ENCODE measurements around the gene ZNF202. TPM values are rescaled to one million over a fixed set of nuclear protein-coding genes. Genes with fewer than 3 reads are reported as not detected.

The ZNF202 gene
- 10 to 100 TPM; 10.6 to 11.9 (median 11.1) TPM for total RNA-seq
- long read RNA-seq, donor 1, partial matches to known transcripts: 1 of 17 reads
- long read RNA-seq, donor 1, other reads (novel, unspliced or antisense): 14 of 17 reads
- long read RNA-seq, donor 2, partial matches to known transcripts: 0 of 2 reads
- long read RNA-seq, donor 2, other reads (novel, unspliced or antisense): 2 of 2 reads

- DNase-seq (peak; percentile 93 to 95 (median 94)), ATAC-seq (peak; percentile 99)
- intact Hi-C loops (cut with DNase I, micrococcal nuclease): no loop called here
- Histone ChIP-seq H3K4me1 (ENCODE audit: low read depth) (peaks cover 11% of the 10 kb centered on the region), H3K9me3 (no peaks in the 10 kb centered on the region), H3K4me3 (peak within 1 kb of the TSS; percentile 66), H3K36me3 (ENCODE audit: low read depth) (no peaks in the 10 kb centered on the region)
- TF ChIP-seq, protein P1, sequence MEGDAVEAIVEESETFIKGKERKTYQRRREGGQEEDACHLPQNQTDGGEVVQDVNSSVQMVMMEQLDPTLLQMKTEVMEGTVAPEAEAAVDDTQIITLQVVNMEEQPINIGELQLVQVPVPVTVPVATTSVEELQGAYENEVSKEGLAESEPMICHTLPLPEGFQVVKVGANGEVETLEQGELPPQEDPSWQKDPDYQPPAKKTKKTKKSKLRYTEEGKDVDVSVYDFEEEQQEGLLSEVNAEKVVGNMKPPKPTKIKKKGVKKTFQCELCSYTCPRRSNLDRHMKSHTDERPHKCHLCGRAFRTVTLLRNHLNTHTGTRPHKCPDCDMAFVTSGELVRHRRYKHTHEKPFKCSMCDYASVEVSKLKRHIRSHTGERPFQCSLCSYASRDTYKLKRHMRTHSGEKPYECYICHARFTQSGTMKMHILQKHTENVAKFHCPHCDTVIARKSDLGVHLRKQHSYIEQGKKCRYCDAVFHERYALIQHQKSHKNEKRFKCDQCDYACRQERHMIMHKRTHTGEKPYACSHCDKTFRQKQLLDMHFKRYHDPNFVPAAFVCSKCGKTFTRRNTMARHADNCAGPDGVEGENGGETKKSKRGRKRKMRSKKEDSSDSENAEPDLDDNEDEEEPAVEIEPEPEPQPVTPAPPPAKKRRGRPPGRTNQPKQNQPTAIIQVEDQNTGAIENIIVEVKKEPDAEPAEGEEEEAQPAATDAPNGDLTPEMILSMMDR (IDR thresholded peaks at IDR 0.05): no peak
Observed at GRCh38 chr11:123741159-123742030, at the start of gene ZNF202. Gene ZNF202 (minus strand): TSS chr11:123741660. CDS start chr11:123730888, 10,772 bp downstream.

- TF ChIP-seq, protein P1 (IDR thresholded peaks at IDR 0.05): no peak
- no peaks in the 10 kb centered on the region for H3K4me1 ChIP-seq (ENCODE audit: low read depth)
- intact Hi-C loops (cut with DNase I, micrococcal nuclease): no loop called here
- peak in 1 of 3 donors; percentile 19 for DNase-seq
- no peak overlapping the region for H3K4me3 ChIP-seq
- H3K36me3 ChIP-seq (ENCODE audit: low read depth): no peaks in the 10 kb centered on the region
- ATAC-seq: peak; percentile 89
- H3K9me3 ChIP-seq: no peaks in the 10 kb centered on the region
Observed at GRCh38 chr11:123783536-123783935, 42.1 kb upstream of the ZNF202 start.

- TF ChIP-seq, protein P1 (IDR thresholded peaks at IDR 0.05): no peak
- no peaks in the 10 kb centered on the region for H3K4me1 ChIP-seq (ENCODE audit: low read depth)
- ATAC-seq (no peak), DNase-seq (no peak)
- no peak overlapping the region for H3K4me3 ChIP-seq
- intact Hi-C loops (cut with DNase I, micrococcal nuclease): no loop called here
- H3K9me3 ChIP-seq: no peaks in the 10 kb centered on the region
- no peaks in the 10 kb centered on the region for H3K36me3 ChIP-seq (ENCODE audit: low read depth)
Observed at GRCh38 chr11:123778511-123778910, 37.1 kb upstream of the ZNF202 start.

DNA sequence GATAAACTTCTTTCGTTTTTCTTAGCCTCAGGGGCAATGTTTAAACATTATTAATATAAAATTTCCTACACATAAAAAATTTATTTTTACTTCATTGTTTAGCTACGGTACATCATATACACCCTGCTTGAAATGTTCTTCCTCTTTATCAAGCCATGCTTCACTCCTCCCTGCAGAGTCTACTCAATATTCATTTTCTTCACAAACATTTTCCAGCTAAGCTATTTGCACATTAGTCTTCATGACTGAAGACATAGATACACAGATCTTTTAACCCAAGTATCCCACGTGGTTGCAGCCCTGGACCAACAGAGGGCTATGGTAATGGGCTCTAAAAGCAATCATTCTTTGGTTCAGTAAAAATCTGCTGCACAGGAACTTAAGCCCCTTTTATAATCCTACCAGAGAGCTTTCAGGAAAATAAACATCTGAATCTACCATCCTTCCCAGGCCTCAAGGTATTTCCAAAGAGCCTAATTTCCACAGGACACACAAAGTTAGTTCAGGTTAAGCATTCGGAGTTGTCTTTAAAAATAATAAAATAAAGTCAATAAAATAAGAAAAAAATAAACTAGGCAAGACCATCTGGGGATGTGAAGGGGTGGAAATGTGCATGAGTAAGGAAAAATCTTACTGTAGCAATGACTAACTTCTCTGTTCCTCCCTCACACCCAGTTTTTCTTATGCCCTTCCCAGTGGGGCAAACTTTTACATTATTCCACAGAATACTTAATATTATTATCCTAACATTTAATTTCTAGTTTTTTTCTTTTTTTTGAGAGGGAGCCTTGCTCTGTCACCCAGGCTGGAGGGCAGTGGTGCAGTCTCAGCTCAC, 34.5 kb upstream of the ZNF202 start:
- Histone ChIP-seq H3K9me3 (no peaks in the 10 kb centered on the region), H3K4me3 (no peak overlapping the region), H3K4me1 (ENCODE audit: low read depth) (no peaks in the 10 kb centered on the region), H3K36me3 (ENCODE audit: low read depth) (no peaks in the 10 kb centered on the region)
- intact Hi-C loops (cut with DNase I, micrococcal nuclease): no loop called here
- DNase-seq (no peak), ATAC-seq (no peak)
- TF ChIP-seq, protein P1 (IDR thresholded peaks at IDR 0.05): no peak

DNA sequence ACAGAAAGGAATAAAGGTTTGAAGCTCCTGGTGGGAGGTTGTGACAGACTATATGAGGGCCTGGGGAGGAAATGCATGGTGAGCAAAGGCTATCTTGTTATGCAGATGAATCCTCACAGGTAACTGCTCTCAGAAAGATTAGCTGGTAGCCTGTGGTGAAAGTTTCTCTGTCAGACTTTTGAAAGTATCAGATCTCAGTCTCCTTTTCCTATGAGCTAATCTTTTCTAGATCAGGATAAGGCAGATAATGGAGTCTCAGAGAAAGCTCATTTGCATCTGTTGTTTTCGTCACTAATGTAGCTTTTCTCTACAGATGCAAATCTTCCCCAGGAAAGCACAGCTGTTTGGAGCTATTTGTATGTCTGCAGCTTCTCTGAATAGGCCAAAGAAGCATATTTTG, 33.8 kb upstream of the ZNF202 start:
- no peak for DNase-seq
- Histone ChIP-seq H3K4me1 (ENCODE audit: low read depth) (no peaks in the 10 kb centered on the region), H3K36me3 (ENCODE audit: low read depth) (no peaks in the 10 kb centered on the region), H3K4me3 (no peak overlapping the region), H3K9me3 (no peaks in the 10 kb centered on the region)
- TF ChIP-seq, protein P1 (IDR thresholded peaks at IDR 0.05): no peak
- intact Hi-C loops (cut with DNase I, micrococcal nuclease): no loop called here
- ATAC-seq: no peak

Measured in mucosa of descending colon (tissue), 3 donors.